VCaP (cell line): ENCODE data around the gene JMJD7.
A peak's percentile ranks its signal among the peaks of the same experiment; 100 is the strongest.

Experiments
- H3K27ac ChIP-seq: fragments of 450-650 bp; 2 replicates; pipeline ENCODE4 v1.5.1; 2017
- CTCF ChIP-seq: fragments of 450-650 bp; conservative IDR thresholded peaks from 2 replicates; pipeline ENCODE4 v1.5.1; 2017; ENCODE audit warnings: mild to moderate bottlenecking, moderate library complexity

The JMJD7 gene

GRCh38 chr15:41881920-41882688 lies 54.2 kb downstream of the JMJD7 start:
- no peak for TF ChIP-seq CTCF

GRCh38 chr15:41882689-41883483 lies 55.0 kb downstream of the JMJD7 start:
- TF ChIP-seq CTCF = no peak
- H3K27ac ChIP-seq = no peak overlapping the region

More at GRCh38 chr15:41881920-41882688, 54.2 kb downstream of the JMJD7 start:
- no peak overlapping the region for H3K27ac ChIP-seq

- H3K27ac ChIP-seq = no peak overlapping the region
- no peak for TF ChIP-seq CTCF
These were observed 55.6 kb downstream of the JMJD7 start for GRCh38 chr15:41883484-41883825.

GRCh38 chr15:41884458-41884857 lies 56.6 kb downstream of the JMJD7 start:
- TF ChIP-seq CTCF = no peak
- H3K27ac ChIP-seq = peak overlapping the region; percentile 4; the same call in 1 of the 2 replicates

GRCh38 chr15:41885321-41885720 lies 57.4 kb downstream of the JMJD7 start:
- no peak for TF ChIP-seq CTCF
- H3K27ac ChIP-seq = no peak overlapping the region

- H3K27ac ChIP-seq = no peak overlapping the region
- TF ChIP-seq CTCF = no peak
These were observed 57.9 kb downstream of the JMJD7 start for GRCh38 chr15:41885841-41886240.

- no peak overlapping the region for H3K27ac ChIP-seq
- TF ChIP-seq CTCF = no peak
These were observed 58.8 kb downstream of the JMJD7 start for GRCh38 chr15:41886741-41887140.
